Subcutaneous abdominal adipose tissue (tissue), 5 donors: Measurements from ENCODE around the gene PCNX4.

Source experiments
- H3K27ac ChIP-seq: one replicate; pipeline ENCODE4 v1.7.0; 2013; ENCODE audit warnings: low read depth, mild to moderate bottlenecking, inconsistent platforms, low read length, moderate library complexity
- H3K27me3 ChIP-seq, 5 donors: one replicate each; pipeline ENCODE4 v1.7.0; 2013; ENCODE audit warnings: low read length in 5 of 5, inconsistent platforms in 1 of 5; ENCODE audit not compliant: control insufficient read depth in 5 of 5, insufficient read depth in 4 of 5
- H3K36me3 ChIP-seq, 5 donors: one replicate each; pipeline ENCODE4 v1.7.0; 2013; ENCODE audit warnings: low read length in 5 of 5; ENCODE audit not compliant: control insufficient read depth in 5 of 5, insufficient read depth in 5 of 5
- H3K4me1 ChIP-seq, 5 donors: one replicate each; pipeline ENCODE4 v1.7.0; 2013; ENCODE audit warnings: low read length in 5 of 5, mild to moderate bottlenecking in 3 of 5, moderate library complexity in 1 of 5; ENCODE audit not compliant: control insufficient read depth in 5 of 5, insufficient read depth in 5 of 5
- H3K4me3 ChIP-seq, 5 donors: one replicate each; pipeline ENCODE4 v1.7.0; 2013; ENCODE audit warnings: low read length in 5 of 5, low read depth in 1 of 5
- H3K9ac ChIP-seq, 5 donors: one replicate each; pipeline ENCODE4 v1.7.0; 2013; ENCODE audit warnings: low read length in 5 of 5, mild to moderate bottlenecking in 4 of 5, moderate library complexity in 3 of 5
- H3K9me3 ChIP-seq, 5 donors: one replicate each; pipeline ENCODE4 v1.7.0; 2013; ENCODE audit warnings: low read length in 5 of 5; ENCODE audit not compliant: control insufficient read depth in 5 of 5
- donor health status: healthy.
- donor health status: healthy.
- donor health status: healthy.
- donor health status: healthy.
- donor health status: healthy.

The PCNX4 gene

GRCh38 chr14:60087668-60088067 is 4.1 kb upstream of the PCNX4 start:
- Histone ChIP-seq H3K27me3 (no peaks in the 10 kb centered on the region), H3K9me3 (no peaks in the 10 kb centered on the region), H3K4me1 (peaks cover 0 to 6% (median 2%) of the 10 kb centered on the region in 5 donors), H3K27ac (no peak overlapping the region), H3K4me3 (no peak overlapping the region), H3K36me3 (no peaks in the 10 kb centered on the region), H3K9ac (no peak overlapping the region)

GRCh38 chr14:60089221-60089620 is 2.5 kb upstream of the PCNX4 start:
- H3K36me3 ChIP-seq: no peaks in the 10 kb centered on the region

GRCh38 chr14:60090864-60091519 is 731 bp upstream of the PCNX4 start:
- Histone ChIP-seq H3K9me3 (no peaks in the 10 kb centered on the region), H3K27ac (peak overlapping the region; percentile 91), H3K9ac (peak overlapping the region; percentile 29 to 97 (median 95)), H3K4me1 (peaks cover 0 to 26% (median 21%) of the 10 kb centered on the region in 5 donors), H3K27me3 (no peaks in the 10 kb centered on the region), H3K4me3 (peak overlapping the region; percentile 76 to 97 (median 94)), H3K36me3 (no peaks in the 10 kb centered on the region)

More at GRCh38 chr14:60089221-60089620, 2.5 kb upstream of the PCNX4 start:
- Histone ChIP-seq H3K9ac (no peak overlapping the region), H3K9me3 (no peaks in the 10 kb centered on the region), H3K27me3 (no peaks in the 10 kb centered on the region), H3K27ac (no peak overlapping the region), H3K4me1 (peaks cover 0 to 19% (median 15%) of the 10 kb centered on the region in 5 donors), H3K4me3 (no peak overlapping the region)

- peaks cover 0 to 26% (median 21%) of the 10 kb centered on the region in 5 donors for H3K4me1 ChIP-seq
- no peaks in the 10 kb centered on the region for H3K9me3 ChIP-seq
- no peaks in the 10 kb centered on the region for H3K27me3 ChIP-seq
- no peaks in the 10 kb centered on the region for H3K36me3 ChIP-seq
- H3K27ac ChIP-seq: peak overlapping the region; percentile 91
- H3K9ac ChIP-seq: peak overlapping the region; percentile 85 to 97 (median 95)
- peak overlapping the region; percentile 76 to 96 (median 94) for H3K4me3 ChIP-seq
Observed at GRCh38 chr14:60092526-60092920, 800 bp downstream of the PCNX4 start.

GRCh38 chr14:60093080-60093479 is 1.4 kb downstream of the PCNX4 start:
- no peaks in the 10 kb centered on the region for H3K27me3 ChIP-seq
- peaks cover 0 to 26% (median 21%) of the 10 kb centered on the region in 5 donors for H3K4me1 ChIP-seq
- peak overlapping the region; percentile 91 for H3K27ac ChIP-seq
- peak overlapping the region; percentile 85 to 97 (median 95) for H3K9ac ChIP-seq
- H3K4me3 ChIP-seq: peak overlapping the region; percentile 76 to 96 (median 94)
- no peaks in the 10 kb centered on the region for H3K9me3 ChIP-seq
- peaks cover 0 to 5% (median 2%) of the 10 kb centered on the region in 5 donors for H3K36me3 ChIP-seq

- Histone ChIP-seq H3K9me3 (no peaks in the 10 kb centered on the region), H3K36me3 (peaks cover 0 to 6% (median 4%) of the 10 kb centered on the region in 5 donors), H3K27ac (peak overlapping the region; percentile 91), H3K27me3 (no peaks in the 10 kb centered on the region), H3K9ac (peak overlapping the region in 1 of 5 donors; percentile 11), H3K4me1 (peaks cover 0 to 26% (median 21%) of the 10 kb centered on the region in 5 donors), H3K4me3 (peak overlapping the region in 2 of 5 donors; percentile 76 to 94)
Observed at GRCh38 chr14:60093606-60094005, 1.9 kb downstream of the PCNX4 start.

- Histone ChIP-seq H3K9ac (peak overlapping the region in 1 of 5 donors; percentile 11), H3K27ac (no peak overlapping the region), H3K4me1 (peaks cover 0 to 26% (median 21%) of the 10 kb centered on the region in 5 donors), H3K27me3 (no peaks in the 10 kb centered on the region), H3K36me3 (peaks cover 0 to 6% (median 4%) of the 10 kb centered on the region in 5 donors), H3K4me3 (no peak overlapping the region), H3K9me3 (no peaks in the 10 kb centered on the region)
Observed at GRCh38 chr14:60094306-60094897, 2.7 kb downstream of the PCNX4 start.

GRCh38 chr14:60095231-60095630 is 3.5 kb downstream of the PCNX4 start:
- H3K27me3 ChIP-seq: no peaks in the 10 kb centered on the region
- H3K9ac ChIP-seq: no peak overlapping the region
- H3K4me1 ChIP-seq: peaks cover 0 to 26% (median 21%) of the 10 kb centered on the region in 5 donors
- no peak overlapping the region for H3K4me3 ChIP-seq
- no peak overlapping the region for H3K27ac ChIP-seq
- no peaks in the 10 kb centered on the region for H3K9me3 ChIP-seq
- H3K36me3 ChIP-seq: peaks cover 0 to 6% (median 4%) of the 10 kb centered on the region in 5 donors

- Histone ChIP-seq H3K27me3 (no peaks in the 10 kb centered on the region), H3K36me3 (peaks cover 0 to 6% (median 4%) of the 10 kb centered on the region in 5 donors), H3K4me3 (no peak overlapping the region), H3K27ac (no peak overlapping the region), H3K4me1 (peaks cover 0 to 24% (median 17%) of the 10 kb centered on the region in 5 donors), H3K9ac (no peak overlapping the region), H3K9me3 (no peaks in the 10 kb centered on the region)
Observed at GRCh38 chr14:60095781-60096450, 4.2 kb downstream of the PCNX4 start.

GRCh38 chr14:60097974-60098373 is 6.3 kb downstream of the PCNX4 start:
- peaks cover 0 to 6% (median 4%) of the 10 kb centered on the region in 5 donors for H3K36me3 ChIP-seq
- no peaks in the 10 kb centered on the region for H3K27me3 ChIP-seq
- H3K4me3 ChIP-seq: no peak overlapping the region
- no peak overlapping the region for H3K27ac ChIP-seq
- no peak overlapping the region for H3K9ac ChIP-seq
- no peaks in the 10 kb centered on the region for H3K9me3 ChIP-seq
- peaks cover 0 to 24% (median 17%) of the 10 kb centered on the region in 5 donors for H3K4me1 ChIP-seq
